ENCODE results near the gene AXIN1.

GRCh38 chr16:245105-245504 is 107.4 kb downstream of the AXIN1 start:
- TF ChIP-seq POLR2A (IDR thresholded peaks at IDR 0.05; ENCODE audit: low read depth, low read length), result no peak
- TF ChIP-seq TAF1 (IDR thresholded peaks at IDR 0.05; ENCODE audit: borderline replicate concordance, low read depth, low read length), result no peak

All from GM12892 (cell line).